ENCODE results near the gene PCDHB11. TPM values are rescaled to one million over a fixed set of nuclear protein-coding genes. Genes with fewer than 3 reads are reported as not detected.

Gene PCDHB11
- total and polyA plus RNA-seq, 2 donors (not counting 3 experiments of a cell fraction or from before 2014, with no cell fraction given): 0.11 to 0.18 TPM

GRCh38 chr5:141236516-141237313 is 37.3 kb downstream of the PCDHB11 start:
- peaks cover 0 to 5% of the 10 kb centered on the region in 2 experiments for H3K27me3 ChIP-seq (ENCODE audit: control insufficient read depth in 2 of 2, insufficient read depth in 2 of 2, low read length in 2 of 2)
- dilution Hi-C loops (cut with MboI; ENCODE audit: extremely low pct_ligation_motif_present, low sequenced_read_pairs): no loop called here
- CTCF ChIA-PET: no interaction called here

More at GRCh38 chr5:141236516-141237313, 37.3 kb downstream of the PCDHB11 start:
- no peak overlapping the region for H3K4me2 ChIP-seq (ENCODE audit: insufficient read depth, low read length)
- no peaks in the 10 kb centered on the region for H3K79me2 ChIP-seq (ENCODE audit: control insufficient read depth, insufficient read depth, low read length)
- intact Hi-C loops (cut with micrococcal nuclease): no loop called here
- DNase-seq (ENCODE audit: low read depth, low spot score) (no peak), FAIRE-seq (no peak)
- POLR2A ChIA-PET: no interaction called here
- no peaks in the 10 kb centered on the region for H3K36me3 ChIP-seq (ENCODE audit: control insufficient read depth in 2 of 2, extremely low read depth in 1 of 2, insufficient read depth in 2 of 2, low read length in 2 of 2)
- no peaks in the 10 kb centered on the region for H3K9me1 ChIP-seq (replicated peaks; ENCODE audit: control insufficient read depth, extremely low read depth, insufficient read depth, low read length)
- TF ChIP-seq POLR2AphosphoS5 (IDR thresholded peaks at IDR 0.05; ENCODE audit: insufficient read depth, low read depth, low read length) (no peak), EZH2 (IDR thresholded peaks at IDR 0.05; ENCODE audit: borderline replicate concordance, low read depth, low read length, severe bottlenecking) (no peak), FOS (IDR thresholded peaks at IDR 0.05; ENCODE audit: borderline replicate concordance, insufficient read depth, low read length) (no peak), JUN (IDR thresholded peaks at IDR 0.05; ENCODE audit: borderline replicate concordance, insufficient read depth, insufficient read length, low read depth) (no peak), MYC (IDR thresholded peaks at IDR 0.05; ENCODE audit: low read depth, low read length) (no peak), GATA2 (IDR thresholded peaks at IDR 0.05; ENCODE audit: insufficient read depth, insufficient read length, low read depth, low read length) (no peak), POLR2A (IDR thresholded peaks at IDR 0.05; ENCODE audit: low read depth, low read length) (no peak)
- TF ChIP-seq, protein P1, sequence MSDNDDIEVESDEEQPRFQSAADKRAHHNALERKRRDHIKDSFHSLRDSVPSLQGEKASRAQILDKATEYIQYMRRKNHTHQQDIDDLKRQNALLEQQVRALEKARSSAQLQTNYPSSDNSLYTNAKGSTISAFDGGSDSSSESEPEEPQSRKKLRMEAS (IDR thresholded peaks at IDR 0.05; ENCODE audit: insufficient read depth, insufficient read length): no peak
- TF ChIP-seq, protein P2, sequence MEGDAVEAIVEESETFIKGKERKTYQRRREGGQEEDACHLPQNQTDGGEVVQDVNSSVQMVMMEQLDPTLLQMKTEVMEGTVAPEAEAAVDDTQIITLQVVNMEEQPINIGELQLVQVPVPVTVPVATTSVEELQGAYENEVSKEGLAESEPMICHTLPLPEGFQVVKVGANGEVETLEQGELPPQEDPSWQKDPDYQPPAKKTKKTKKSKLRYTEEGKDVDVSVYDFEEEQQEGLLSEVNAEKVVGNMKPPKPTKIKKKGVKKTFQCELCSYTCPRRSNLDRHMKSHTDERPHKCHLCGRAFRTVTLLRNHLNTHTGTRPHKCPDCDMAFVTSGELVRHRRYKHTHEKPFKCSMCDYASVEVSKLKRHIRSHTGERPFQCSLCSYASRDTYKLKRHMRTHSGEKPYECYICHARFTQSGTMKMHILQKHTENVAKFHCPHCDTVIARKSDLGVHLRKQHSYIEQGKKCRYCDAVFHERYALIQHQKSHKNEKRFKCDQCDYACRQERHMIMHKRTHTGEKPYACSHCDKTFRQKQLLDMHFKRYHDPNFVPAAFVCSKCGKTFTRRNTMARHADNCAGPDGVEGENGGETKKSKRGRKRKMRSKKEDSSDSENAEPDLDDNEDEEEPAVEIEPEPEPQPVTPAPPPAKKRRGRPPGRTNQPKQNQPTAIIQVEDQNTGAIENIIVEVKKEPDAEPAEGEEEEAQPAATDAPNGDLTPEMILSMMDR (IDR thresholded peaks at IDR 0.05; ENCODE audit: extremely low read depth in 1 of 2, insufficient read depth in 1 of 2, low read depth in 1 of 2, low read length in 2 of 2): no peak
- BruUV-seq (replicated peaks): no TSS peak
- no peak overlapping the region for H3K9ac ChIP-seq (replicated peaks; ENCODE audit: extremely low read depth, insufficient read depth, low read length)
- H3K9me3 ChIP-seq (replicated peaks; ENCODE audit: control insufficient read depth, insufficient read depth, low read length): no peaks in the 10 kb centered on the region
- no peak overlapping the region for H2AFZ ChIP-seq (ENCODE audit: low read depth, low read length)
- no peaks in the 10 kb centered on the region for H3K4me1 ChIP-seq (ENCODE audit: control insufficient read depth, extremely low read depth, insufficient read depth, low read length)
- H3K27ac ChIP-seq (ENCODE audit: insufficient read depth, low read depth, low read length): no peak overlapping the region
- H4K20me1 ChIP-seq (replicated peaks; ENCODE audit: control insufficient read depth, extremely low read depth, insufficient read depth, low read length): no peaks in the 10 kb centered on the region
- H3K4me3 ChIP-seq (replicated peaks in 1 of 3; ENCODE audit: insufficient read depth in 1 of 3, low read depth in 1 of 3, low read length in 3 of 3): no peak overlapping the region

All from endothelial cell of umbilical vein (primary cell).